Measurements from ENCODE around the gene COL23A1. TPM values are rescaled to one million over a fixed set of nuclear protein-coding genes. Genes with fewer than 3 reads are reported as not detected.

COL23A1 gene
- total RNA-seq, 1 experiment from 2014 or later = not detected

- DNase-seq (ENCODE audit: low spot score) = no peak
Observed at GRCh38 chr5:178475422-178475821, 114.8 kb downstream of the COL23A1 start.

DNA sequence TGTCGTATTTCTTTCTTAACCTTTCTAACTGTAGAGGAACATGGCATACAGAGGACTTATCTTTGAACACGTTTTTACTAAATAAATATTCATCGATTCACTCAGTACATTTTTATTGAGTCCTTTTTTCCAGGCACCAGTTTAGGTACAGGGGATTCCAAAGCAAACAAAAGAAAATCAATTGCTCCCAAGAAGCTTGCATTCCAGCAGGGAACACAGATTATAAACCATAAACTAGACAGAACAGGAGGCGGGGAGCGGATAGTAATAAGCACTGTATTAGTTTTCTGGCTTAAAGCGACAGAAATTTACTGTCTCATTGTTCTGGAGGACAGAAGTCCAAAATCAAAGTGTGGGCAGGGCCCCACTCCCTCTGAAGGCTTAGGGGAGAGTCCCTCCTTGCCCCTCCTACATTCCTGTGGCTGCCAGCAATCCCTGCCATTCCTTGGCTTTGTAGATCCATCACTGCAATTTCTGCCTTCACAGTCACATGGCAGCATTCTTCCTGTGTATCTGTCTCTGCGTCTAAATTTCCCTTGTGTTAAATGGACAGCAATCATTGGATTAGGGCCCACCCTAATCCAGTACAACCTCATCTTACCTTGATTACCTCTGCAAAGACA lies 115.5 kb downstream of the COL23A1 start:
- no peak for DNase-seq (ENCODE audit: low spot score)

DNA sequence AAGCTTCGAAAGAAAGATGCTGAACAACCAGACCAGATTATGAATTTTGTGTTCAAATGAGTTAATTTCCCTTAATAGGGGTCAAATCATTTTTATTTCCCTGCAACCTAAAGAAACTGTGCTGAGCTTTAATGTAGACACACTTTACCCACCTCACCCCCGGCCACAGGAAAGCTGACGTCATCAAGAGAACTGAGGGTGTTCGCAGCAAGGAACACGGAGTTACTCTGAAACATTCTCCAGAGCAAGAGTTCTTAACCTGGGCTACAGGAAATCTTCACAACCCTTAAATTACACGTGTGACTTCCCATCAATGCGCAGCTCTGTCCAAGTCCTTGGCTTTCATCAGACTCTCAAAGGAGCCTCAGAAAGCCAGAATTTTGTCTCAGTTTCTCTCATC lies 116.3 kb downstream of the COL23A1 start:
- DNase-seq (ENCODE audit: low spot score) = no peak

- no peak for DNase-seq (ENCODE audit: low spot score)
Observed at GRCh38 chr5:178472138-178472537, 118.1 kb downstream of the COL23A1 start.

GRCh38 chr5:178471711-178472110 lies 118.5 kb downstream of the COL23A1 start:
- DNase-seq (ENCODE audit: low spot score) = no peak

DNA sequence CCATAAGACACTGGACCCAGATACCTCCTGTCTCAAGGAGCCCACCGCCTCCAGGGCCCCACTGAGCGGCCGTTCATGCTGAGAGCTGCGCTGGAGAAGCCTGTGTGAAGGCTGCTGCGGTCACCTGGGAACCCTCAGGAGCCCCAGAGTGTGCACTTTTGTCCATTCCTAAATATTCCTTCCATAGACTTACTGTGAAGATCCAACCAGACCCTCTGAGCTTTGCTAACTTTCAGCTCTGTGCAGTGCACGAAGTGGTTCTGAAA lies 119.5 kb downstream of the COL23A1 start:
- DNase-seq (ENCODE audit: low spot score) = no peak

GRCh38 chr5:178469975-178470759 lies 120.0 kb downstream of the COL23A1 start:
- no peak for DNase-seq (ENCODE audit: low spot score)

DNA sequence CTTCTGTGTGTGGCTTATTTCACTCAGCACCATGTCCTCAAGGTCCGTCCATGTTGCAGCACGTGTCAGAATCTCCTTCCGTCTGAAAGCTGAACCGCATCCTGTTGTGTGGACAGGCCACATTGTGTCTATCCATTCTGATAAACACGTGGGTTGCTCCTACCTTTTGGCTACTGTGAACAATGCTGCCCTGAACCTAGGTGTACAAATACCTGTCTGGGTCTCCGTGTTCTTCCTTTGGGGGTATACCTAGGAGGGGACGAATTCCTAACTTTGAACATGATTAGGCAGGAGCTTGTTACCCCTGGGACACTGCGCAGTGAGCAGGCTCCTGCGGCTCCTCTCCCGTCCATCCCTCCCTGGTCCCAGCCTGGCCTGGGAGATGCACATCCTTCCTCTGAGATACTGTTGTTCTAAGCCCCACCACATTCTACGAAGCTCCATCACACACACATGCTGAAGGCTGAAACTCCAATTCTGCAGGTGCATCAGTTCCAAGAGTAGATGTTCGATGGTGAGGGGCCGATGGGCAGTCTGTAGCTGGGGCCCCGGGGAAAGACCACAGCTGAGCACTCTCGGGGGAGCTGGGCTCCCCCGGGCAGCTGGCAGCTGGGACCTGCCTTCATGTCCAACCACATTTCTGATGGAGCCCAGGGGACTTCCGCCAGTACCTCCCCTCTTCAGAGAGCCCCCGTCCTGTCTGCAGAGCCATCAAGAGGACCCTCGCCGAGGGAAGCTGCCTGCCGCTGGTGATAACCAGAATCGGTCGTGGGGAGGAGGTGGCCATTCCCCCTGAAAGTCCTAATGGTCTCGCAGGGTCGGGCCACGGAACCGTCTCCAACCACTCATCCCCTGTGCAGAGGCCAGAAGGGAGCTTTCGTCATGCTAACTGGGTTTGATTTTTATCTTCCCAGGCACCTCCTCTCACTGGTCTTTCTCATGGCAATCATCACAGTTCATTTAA lies 120.9 kb downstream of the COL23A1 start:
- no peak for DNase-seq (ENCODE audit: low spot score)

DNA sequence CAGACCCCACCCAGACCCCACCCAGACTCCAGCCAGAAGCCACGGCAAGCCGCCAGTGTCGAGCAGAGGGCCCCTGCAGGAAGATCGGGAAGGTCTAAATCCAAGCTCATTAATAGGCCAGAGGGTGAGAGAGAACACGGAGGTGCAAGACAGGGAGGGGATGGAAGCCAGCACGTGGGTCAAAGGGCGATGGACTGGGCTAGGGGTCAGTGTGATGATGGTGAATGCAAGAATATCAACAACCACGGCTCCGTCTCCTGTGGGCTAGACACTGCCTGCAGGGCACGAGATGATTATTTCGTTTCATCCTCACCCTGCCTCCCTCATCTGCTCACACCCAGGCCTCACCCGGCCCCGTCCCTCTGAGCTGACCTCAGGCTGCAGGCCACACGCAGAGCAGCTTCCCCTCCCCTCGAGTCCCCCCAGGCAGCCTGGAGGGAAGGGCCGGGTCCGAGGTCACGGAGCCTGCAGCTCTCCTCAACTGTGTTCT lies 122.0 kb downstream of the COL23A1 start:
- DNase-seq (ENCODE audit: low spot score) = no peak

DNA sequence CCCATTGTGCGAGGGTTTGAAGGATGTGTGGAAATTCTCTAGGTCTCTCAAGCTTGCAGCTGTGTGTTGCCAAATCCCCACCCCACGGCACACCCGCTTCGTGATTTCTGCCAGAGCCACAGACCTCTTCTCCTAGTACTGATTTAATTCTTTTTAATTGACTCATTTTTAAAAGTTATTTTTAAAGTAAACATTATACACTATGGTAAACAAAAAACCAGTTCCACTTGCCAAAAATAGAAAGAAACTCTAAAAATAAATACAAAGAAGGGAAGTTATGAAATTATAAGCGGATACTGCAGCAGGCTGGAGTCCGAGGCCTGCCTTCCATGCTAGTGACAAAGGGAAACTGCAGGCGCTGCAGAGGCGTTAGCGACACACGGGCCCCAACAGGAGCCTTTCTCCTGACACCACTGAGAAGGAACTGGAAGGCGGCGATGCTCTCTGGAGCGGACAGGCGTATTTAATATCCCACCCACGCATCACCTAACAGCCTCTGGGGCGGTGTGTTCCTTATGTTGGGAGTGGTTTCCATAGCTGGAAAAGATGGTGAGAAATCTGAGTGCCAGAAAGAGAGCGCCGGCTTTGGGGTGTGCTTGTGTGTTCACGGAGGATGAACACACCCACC lies 122.5 kb downstream of the COL23A1 start:
- DNase-seq (ENCODE audit: low spot score) = no peak

- no peak for DNase-seq (ENCODE audit: low spot score)
Observed at GRCh38 chr5:178467205-178467567, 123.0 kb downstream of the COL23A1 start.

DNA sequence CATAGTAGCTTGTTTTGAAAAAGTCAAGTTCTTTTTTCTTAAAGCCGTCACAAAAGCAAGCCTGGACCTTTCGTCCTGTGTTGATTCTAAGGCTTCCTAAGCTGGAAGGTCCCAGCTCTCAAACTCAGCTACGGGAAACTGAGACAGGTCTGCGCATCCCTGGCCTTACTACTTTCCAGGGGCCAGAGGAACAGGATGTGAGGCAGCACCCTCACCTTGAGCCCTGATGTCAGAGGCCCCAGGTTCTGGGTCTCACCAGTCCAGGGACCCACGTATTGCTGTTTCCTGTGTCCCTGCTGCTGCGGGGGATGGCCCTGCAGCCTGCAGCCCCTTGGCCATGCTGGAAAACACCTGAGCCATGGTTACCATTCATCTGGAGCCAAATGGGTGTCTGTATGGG lies 123.9 kb downstream of the COL23A1 start:
- no peak for DNase-seq (ENCODE audit: low spot score)

DNA sequence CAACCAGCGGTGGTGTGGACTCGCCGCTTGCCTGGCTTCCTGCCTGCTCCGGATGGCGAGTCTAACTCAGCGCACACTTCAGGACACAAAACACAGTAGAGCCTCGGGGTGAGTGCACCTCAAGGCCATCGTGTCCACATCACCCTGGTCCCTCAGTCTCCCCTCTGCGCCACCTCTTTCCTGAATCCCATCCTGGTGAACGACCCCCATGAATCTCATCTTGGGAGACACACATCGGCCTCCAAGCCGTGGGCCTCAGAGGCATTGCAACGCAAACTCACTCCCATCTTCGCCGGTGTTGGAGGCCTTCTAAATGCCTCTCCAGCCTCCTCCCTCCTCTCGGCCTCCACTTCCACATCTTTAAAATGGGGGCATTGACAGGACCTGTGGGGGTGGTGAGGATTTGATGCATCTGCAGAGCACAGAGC lies 124.3 kb downstream of the COL23A1 start:
- DNase-seq (ENCODE audit: low spot score) = no peak

GRCh38 chr5:178465228-178465860 lies 124.8 kb downstream of the COL23A1 start:
- no peak for DNase-seq (ENCODE audit: low spot score)

- no peak for DNase-seq (ENCODE audit: low spot score)
Observed at GRCh38 chr5:178464431-178465048, 125.7 kb downstream of the COL23A1 start.

DNA sequence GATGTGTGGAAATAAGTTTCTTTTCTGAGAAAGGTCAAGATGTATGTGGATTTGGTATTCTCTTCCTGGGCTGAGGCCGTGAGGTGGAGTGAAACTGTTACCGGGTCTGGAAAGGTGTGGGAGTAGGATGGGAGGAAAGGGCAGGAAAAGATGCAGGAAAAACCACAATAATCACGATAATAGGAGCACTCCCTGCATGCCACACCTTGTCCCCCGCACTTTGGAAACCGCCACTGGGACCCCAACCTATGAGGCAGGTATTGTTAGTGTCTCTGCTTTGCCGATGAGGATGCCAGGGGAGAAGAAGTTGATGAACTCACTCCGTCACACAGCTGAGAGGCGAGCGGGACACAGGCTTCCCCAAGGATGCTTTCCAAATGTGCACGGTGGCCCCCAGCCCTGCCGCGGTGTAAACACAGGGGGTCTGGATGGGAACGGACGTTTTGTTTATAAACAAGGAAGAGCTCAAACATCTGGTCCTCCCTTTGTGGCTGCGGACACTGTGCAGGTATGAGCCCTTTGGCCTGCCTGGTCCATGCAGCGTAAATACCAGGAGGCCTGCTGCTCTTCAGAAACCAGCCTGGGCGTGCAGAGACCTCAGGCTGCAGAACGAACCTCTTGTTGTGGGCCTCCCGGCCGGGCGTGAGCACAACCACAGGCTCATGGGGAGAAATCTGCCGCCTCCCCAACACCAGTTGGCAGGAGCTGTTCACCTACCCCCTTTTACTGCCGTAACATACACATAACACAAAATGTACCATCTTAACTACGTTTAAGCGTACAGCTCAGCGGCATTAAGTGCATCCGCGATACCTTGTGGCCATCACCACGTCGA lies 126.7 kb downstream of the COL23A1 start:
- DNase-seq (ENCODE audit: low spot score) = no peak

DNA sequence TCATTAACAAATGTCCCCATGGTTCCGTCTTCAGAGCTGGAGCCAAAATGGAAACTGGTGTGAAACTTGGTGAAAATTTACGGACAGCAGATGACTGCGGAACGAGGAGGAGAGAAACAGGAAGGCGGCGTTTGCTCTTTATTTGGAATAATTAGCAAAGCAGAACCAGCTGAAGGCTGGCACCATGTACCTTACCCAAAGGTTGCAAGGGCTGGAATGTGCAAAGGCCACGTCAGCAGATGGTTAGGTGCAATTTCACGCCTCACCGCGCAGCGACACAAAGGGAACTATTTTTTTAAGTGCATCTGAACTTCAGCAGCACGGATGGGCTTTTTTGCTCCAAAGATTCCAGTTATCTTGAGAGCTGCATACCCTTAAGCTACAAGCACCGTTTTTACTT lies 127.4 kb downstream of the COL23A1 start:
- no peak for DNase-seq (ENCODE audit: low spot score)

DNA sequence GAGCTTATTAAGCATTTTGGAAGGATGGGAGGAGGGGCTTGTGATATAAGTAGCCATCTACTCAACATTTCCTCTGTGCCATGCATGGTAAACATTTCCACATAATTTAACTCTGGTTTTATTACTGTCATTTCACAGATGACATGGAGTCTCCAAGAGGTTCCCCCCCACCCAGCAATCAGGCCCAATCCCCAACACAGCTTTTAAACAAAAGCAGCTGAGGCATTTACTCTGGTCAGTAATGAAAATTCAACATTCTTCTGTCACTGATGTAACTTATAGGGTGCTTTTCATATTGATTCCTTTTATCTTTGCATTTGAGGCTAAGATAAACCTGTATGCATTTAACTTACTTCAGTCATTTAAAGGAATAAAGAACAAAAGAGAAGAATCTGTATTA lies 128.1 kb downstream of the COL23A1 start:
- no peak for DNase-seq (ENCODE audit: low spot score)

- DNase-seq (ENCODE audit: low spot score) = peak; percentile 8
Observed at GRCh38 chr5:178461004-178461730, 129.0 kb downstream of the COL23A1 start.

Measured in A172 (cell line).